Measurements from ENCODE around the gene C1QTNF8.

Gene C1QTNF8

DNA sequence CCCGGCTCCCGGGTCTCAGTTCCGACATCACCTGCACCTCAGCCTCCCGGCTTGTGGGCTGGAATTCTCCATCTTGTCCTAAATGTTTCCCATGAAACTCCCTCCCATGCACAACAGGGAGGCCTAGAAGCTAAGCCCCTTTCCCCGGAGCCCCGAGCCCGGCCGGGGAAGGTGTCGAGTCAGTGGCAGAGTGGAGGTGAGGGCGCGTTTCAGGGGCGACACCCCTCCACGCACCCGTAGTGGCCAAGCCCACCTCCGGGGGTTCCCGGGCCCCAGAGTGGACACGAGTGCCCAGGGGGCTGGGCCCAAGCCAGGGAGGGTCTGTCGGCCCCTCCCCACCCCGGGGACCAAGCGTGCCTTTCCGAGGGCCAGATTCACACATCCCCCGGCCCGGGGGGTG, 25.0 kb upstream of the C1QTNF8 start:
- TF ChIP-seq, protein P1, sequence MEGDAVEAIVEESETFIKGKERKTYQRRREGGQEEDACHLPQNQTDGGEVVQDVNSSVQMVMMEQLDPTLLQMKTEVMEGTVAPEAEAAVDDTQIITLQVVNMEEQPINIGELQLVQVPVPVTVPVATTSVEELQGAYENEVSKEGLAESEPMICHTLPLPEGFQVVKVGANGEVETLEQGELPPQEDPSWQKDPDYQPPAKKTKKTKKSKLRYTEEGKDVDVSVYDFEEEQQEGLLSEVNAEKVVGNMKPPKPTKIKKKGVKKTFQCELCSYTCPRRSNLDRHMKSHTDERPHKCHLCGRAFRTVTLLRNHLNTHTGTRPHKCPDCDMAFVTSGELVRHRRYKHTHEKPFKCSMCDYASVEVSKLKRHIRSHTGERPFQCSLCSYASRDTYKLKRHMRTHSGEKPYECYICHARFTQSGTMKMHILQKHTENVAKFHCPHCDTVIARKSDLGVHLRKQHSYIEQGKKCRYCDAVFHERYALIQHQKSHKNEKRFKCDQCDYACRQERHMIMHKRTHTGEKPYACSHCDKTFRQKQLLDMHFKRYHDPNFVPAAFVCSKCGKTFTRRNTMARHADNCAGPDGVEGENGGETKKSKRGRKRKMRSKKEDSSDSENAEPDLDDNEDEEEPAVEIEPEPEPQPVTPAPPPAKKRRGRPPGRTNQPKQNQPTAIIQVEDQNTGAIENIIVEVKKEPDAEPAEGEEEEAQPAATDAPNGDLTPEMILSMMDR (IDR thresholded peaks at IDR 0.05): no peak

- TF ChIP-seq, protein P1 (IDR thresholded peaks at IDR 0.05): no peak
Observed at GRCh38 chr16:1120577-1120941, 24.5 kb upstream of the C1QTNF8 start.

DNA sequence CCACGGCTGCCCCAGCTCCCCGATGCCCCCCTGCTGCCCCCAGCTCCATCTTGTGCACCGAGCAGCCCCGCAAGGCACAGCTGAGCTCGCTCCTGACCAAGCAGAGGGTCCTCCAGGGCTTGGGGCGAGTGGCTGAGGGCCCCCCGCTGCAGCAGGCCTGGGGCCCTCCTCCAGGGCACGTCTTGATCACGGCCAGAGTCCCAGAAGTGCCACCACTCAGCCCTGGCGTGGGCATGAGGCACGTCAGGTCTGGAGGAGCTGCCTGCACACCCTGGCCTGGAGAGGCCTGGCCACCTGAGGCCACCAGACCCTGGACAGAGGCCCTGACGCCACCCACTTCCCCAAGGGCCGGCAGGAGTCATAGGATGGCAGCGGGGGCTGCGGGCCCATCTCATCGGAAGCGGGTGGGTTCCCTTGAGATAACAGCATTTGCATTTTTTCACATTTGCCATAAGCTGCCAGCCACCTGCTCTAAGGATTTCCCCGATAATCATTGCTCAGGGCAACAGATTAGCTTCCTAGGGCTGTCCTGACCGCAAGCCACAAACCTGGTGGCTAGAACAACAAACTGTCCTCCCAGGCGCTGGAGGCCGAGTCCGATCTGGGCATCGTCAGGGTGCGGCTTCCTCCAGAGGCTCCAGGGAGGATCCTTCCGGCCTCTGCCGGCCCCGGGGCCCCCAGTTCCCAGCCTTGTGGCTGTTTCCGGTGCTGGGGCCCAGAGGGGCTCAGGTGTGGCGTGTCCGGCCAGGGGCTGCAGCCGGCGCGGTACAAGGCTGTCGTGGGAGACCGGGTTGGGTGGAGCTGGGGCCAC, 23.9 kb upstream of the C1QTNF8 start:
- TF ChIP-seq, protein P1 (IDR thresholded peaks at IDR 0.05): no peak

DNA sequence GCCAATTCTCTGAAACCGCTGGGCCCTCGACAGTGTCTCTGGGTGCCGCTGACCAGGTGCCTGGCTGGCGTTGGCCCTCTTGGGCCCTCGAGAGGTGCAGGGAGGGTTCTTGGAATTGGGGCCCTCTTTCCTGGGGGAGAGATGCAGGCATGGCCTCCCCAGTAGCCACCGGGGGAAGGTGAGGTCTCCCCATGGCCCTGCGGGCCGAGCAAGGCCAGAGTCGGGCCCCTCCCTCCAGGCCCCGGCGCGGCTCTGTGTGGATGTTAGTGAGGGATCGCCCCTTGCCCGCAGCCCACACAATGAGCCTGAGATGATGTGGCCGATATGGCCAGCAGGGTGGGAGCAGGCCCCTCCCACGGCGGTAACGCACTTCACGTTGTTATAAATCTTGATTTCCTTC, 23.1 kb upstream of the C1QTNF8 start:
- TF ChIP-seq, protein P1 (IDR thresholded peaks at IDR 0.05): no peak

DNA sequence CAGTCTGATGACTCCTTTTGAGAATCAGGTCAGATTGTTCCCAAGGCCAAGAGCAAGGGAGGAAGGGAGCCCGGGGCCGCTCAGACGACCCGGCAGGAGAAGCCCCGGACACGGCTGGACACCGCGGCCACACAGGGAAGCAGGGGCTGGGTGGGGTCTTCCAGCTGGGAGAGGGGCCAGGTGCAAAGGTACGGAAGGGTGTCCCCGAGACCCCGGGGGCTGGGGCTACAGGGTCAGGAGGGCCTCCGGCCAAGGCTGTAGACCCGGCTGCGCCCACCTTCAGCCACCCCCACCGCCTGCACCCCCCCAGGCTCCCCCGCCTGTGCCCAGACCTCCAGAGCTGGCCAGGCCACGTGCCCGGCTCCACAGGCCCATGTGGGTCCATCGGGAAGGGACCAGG, 21.9 kb upstream of the C1QTNF8 start:
- TF ChIP-seq, protein P1 (IDR thresholded peaks at IDR 0.05): no peak

GRCh38 chr16:1117176-1117900, 21.3 kb upstream of the C1QTNF8 start:
- TF ChIP-seq, protein P1 (IDR thresholded peaks at IDR 0.05): no peak

DNA sequence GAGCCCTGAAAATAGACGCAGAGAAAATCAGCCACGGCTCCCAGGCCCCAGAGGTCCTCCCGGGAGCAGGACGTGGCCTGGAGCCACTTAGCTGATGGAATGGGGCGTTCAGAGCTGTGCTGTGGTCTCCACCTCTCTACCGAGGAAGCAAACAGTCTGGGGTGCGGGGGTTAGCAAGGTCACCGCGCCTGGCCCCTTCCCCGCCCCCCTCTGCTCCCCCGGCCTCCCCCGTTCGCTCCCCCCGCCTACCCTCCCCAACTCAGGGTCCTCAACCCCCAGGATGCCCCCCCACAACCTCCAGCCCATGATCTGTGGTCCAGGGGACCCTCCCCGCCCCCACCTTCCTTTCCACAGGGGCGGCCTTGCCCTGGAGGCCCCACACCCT, 20.6 kb upstream of the C1QTNF8 start:
- TF ChIP-seq, protein P1 (IDR thresholded peaks at IDR 0.05): no peak
